GM12872 (cell line): Measurements from ENCODE around the gene DSCAM.

Experiments used
- CTCF ChIP-seq: IDR thresholded peaks from 3 replicates; pipeline ENCODE4 v1.5.1; 2011; ENCODE audit warnings: low read depth, mild to moderate bottlenecking, low read length, moderate library complexity; ENCODE audit not compliant: insufficient read depth

The DSCAM gene

GRCh38 chr21:40837456-40837855 is 9.5 kb downstream of the DSCAM start:
- no peak for TF ChIP-seq CTCF

GRCh38 chr21:40835184-40835694 is 11.7 kb downstream of the DSCAM start:
- no peak for TF ChIP-seq CTCF

GRCh38 chr21:40833184-40833583 is 13.8 kb downstream of the DSCAM start:
- no peak for TF ChIP-seq CTCF

GRCh38 chr21:40832316-40832715 is 14.6 kb downstream of the DSCAM start:
- TF ChIP-seq CTCF: no peak

- TF ChIP-seq CTCF: no peak
Observed at GRCh38 chr21:40830836-40831235, 16.1 kb downstream of the DSCAM start.

- TF ChIP-seq CTCF: no peak
Observed at GRCh38 chr21:40829791-40830190, 17.2 kb downstream of the DSCAM start.

- no peak for TF ChIP-seq CTCF
Observed at GRCh38 chr21:40829308-40829707, 17.6 kb downstream of the DSCAM start.
